ENCODE data around the gene TSR3. TPM values are rescaled to one million over a fixed set of nuclear protein-coding genes. Genes with fewer than 3 reads are reported as not detected.
"Not testable (repeated sequence)": the region's sequence is repeated elsewhere in the genome, so short reads cannot be mapped to it uniquely, and the experiment has no call there.

TSR3 gene
- polyA plus RNA-seq, 3 donors = 23.2 to 73.1 (median 48.2) TPM

DNA sequence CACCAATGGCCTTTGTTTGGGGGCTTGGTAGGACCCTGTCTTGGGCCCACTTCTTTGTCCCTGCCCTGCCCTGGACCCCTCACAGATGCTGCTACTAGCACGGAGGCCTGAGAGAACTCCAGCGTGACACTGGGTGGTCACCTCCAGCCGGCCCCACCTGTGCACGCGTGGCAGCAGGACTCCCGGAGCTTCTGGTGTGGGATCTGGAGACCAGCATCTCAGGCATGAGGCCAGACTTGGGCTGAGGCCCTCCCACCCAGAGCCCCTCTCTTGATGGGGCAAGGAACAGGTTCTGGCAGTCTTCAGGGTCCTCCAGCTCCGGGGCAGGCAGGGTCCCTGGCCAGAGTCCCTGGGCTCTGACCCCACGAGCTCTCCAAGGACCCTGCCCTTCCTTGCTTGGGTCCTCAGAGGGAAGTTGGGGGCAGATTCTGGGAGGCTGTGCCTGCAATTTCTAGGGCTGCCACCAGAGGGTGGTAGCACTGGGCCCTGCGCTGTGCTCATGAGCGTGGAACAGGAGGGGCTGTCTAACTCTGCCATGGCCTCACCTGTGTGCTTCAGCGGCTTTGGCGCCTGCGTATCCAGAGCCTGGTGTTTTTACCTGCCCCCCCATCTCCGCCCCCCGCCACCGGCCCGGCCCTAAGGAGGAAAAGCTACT, 21.3 kb downstream of the TSR3 start:
- peak overlapping the region in 1 of 2 donors; percentile 48 for H3K4me3 Mint-ChIP-seq
- TF ChIP-seq, protein P1, sequence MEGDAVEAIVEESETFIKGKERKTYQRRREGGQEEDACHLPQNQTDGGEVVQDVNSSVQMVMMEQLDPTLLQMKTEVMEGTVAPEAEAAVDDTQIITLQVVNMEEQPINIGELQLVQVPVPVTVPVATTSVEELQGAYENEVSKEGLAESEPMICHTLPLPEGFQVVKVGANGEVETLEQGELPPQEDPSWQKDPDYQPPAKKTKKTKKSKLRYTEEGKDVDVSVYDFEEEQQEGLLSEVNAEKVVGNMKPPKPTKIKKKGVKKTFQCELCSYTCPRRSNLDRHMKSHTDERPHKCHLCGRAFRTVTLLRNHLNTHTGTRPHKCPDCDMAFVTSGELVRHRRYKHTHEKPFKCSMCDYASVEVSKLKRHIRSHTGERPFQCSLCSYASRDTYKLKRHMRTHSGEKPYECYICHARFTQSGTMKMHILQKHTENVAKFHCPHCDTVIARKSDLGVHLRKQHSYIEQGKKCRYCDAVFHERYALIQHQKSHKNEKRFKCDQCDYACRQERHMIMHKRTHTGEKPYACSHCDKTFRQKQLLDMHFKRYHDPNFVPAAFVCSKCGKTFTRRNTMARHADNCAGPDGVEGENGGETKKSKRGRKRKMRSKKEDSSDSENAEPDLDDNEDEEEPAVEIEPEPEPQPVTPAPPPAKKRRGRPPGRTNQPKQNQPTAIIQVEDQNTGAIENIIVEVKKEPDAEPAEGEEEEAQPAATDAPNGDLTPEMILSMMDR (IDR thresholded peaks at IDR 0.05) = peak; percentile 53
- Histone ChIP-seq H3K27me3 (ENCODE audit: control insufficient read depth in 2 of 2, insufficient read depth in 2 of 2, low read length in 2 of 2) (peaks cover 38 to 42% of the 10 kb centered on the region in 2 donors), H3K4me1 (ENCODE audit: control insufficient read depth in 1 of 2, insufficient read depth in 2 of 2, low read length in 2 of 2) (peaks cover 13 to 32% of the 10 kb centered on the region in 2 donors), H3K4me3 (replicated peaks in 1 of 3; ENCODE audit: low read depth in 2 of 3, low read length in 3 of 3) (no peak overlapping the region), H3K9ac (ENCODE audit: insufficient read depth, low read length, poor library complexity, severe bottlenecking) (no peak overlapping the region), H3K79me2 (ENCODE audit: insufficient read depth, low read length) (no peaks in the 10 kb centered on the region), H3K9me3 (replicated peaks in 1 of 2; ENCODE audit: control insufficient read depth in 1 of 2, insufficient read depth in 1 of 2, low read length in 2 of 2) (peaks cover 5 to 11% of the 10 kb centered on the region in 2 donors), H3K27ac (ENCODE audit: low read depth in 1 of 2, low read length in 2 of 2) (no peak overlapping the region), H2AFZ (ENCODE audit: insufficient read depth, low read depth, low read length, poor library complexity, severe bottlenecking) (no peak overlapping the region), H3K4me2 (replicated peaks; ENCODE audit: extremely low read depth, low read length, poor library complexity, severe bottlenecking) (no peak overlapping the region), H4K20me1 (ENCODE audit: insufficient read depth, low read length) (peaks cover 17% of the 10 kb centered on the region), H3K36me3 (replicated peaks in 1 of 2; ENCODE audit: control insufficient read depth in 1 of 2, insufficient read depth in 2 of 2, low read length in 2 of 2) (peaks cover 0 to 6% of the 10 kb centered on the region in 2 donors)
- peaks cover 17% of the 10 kb centered on the region for H3K4me1 Mint-ChIP-seq
- H3K36me3 Mint-ChIP-seq = peaks cover 3 to 5% of the 10 kb centered on the region in 2 donors
- DNase-seq = no peak
- H3K27ac Mint-ChIP-seq = no peak overlapping the region
- H3K27me3 Mint-ChIP-seq (ENCODE audit: low read depth in 3 of 3) = peaks cover 36 to 49% (median 42%) of the 10 kb centered on the region in 3 donors
- 80% methylated on average over 13 of the region's 17 CpGs for WGBS (ENCODE audit: insufficient coverage)
- H3K9me3 Mint-ChIP-seq = peaks cover 0 to 32% (median 11%) of the 10 kb centered on the region in 7 donors
- intact Hi-C loops (cut with micrococcal nuclease) = no loop called here

DNA sequence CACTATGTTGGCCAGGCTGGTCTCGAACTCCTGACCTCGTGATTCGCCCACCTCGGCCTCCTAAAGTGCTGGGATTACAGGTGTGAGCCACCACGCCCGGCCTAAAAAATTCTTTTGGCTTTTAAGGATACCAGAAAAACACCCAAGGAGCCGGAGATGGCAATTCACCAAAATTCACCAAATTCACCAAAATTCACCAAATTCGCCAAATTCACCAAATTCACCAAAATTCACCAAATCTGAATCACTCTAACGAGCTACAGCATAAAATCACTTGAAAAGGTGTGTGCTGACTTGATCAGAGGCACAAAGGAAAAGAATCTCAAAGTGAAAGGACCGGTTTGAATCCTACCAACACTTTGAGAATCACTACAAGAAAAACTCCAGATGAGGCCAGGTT, 22.7 kb downstream of the TSR3 start:
- H3K36me3 ChIP-seq (replicated peaks in 1 of 2; ENCODE audit: control insufficient read depth in 1 of 2, insufficient read depth in 2 of 2, low read length in 2 of 2) = peaks cover 10 to 20% of the 10 kb centered on the region in 2 donors
- H3K4me1 Mint-ChIP-seq = peaks cover 16% of the 10 kb centered on the region

DNA sequence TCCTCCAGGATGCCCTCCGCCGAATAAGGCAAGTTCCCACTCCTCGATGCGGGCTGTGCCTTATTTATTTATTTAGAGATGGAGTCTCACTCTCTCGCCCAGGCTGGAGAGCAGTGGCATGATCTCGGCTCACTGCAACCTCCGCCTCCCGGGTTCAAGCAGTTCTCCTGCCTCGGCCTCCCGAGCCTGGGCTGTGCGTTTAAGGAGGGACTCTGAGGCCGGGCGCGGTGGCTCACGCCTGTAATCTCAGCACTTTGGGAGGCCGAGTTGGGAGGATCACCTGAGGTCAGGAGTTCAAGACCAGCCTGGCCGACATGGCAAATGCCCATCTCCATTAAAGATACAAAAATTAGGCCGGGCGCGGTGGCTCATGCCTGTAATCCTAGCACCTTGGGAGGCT, 23.5 kb downstream of the TSR3 start:
- H3K27ac ChIP-seq (ENCODE audit: low read depth in 1 of 2, low read length in 2 of 2); DNase-seq; H3K79me2 ChIP-seq (ENCODE audit: insufficient read depth, low read length); H3K4me2 ChIP-seq (replicated peaks; ENCODE audit: extremely low read depth, low read length, poor library complexity, severe bottlenecking); intact Hi-C loops (cut with micrococcal nuclease); H2AFZ ChIP-seq (ENCODE audit: insufficient read depth, low read depth, low read length, poor library complexity, severe bottlenecking); H3K4me3 ChIP-seq (replicated peaks in 1 of 3; ENCODE audit: low read depth in 2 of 3, low read length in 3 of 3); H3K9ac ChIP-seq (ENCODE audit: insufficient read depth, low read length, poor library complexity, severe bottlenecking); H3K4me3 Mint-ChIP-seq; H3K9me3 ChIP-seq (replicated peaks in 1 of 2; ENCODE audit: control insufficient read depth in 1 of 2, insufficient read depth in 1 of 2, low read length in 2 of 2): not testable (repeated sequence)
- Histone ChIP-seq H3K27me3 (ENCODE audit: control insufficient read depth in 2 of 2, insufficient read depth in 2 of 2, low read length in 2 of 2) (peaks cover 20 to 24% of the 10 kb centered on the region in 2 donors), H4K20me1 (ENCODE audit: insufficient read depth, low read length) (peaks cover 39% of the 10 kb centered on the region), H3K4me1 (ENCODE audit: control insufficient read depth in 1 of 2, insufficient read depth in 2 of 2, low read length in 2 of 2) (peaks cover 12 to 19% of the 10 kb centered on the region in 2 donors), H3K36me3 (replicated peaks in 1 of 2; ENCODE audit: control insufficient read depth in 1 of 2, insufficient read depth in 2 of 2, low read length in 2 of 2) (peaks cover 19 to 28% of the 10 kb centered on the region in 2 donors)
- Mint-ChIP-seq H3K27ac (peak overlapping the region in 1 of 7 donors; percentile 37), H3K9me3 (peaks cover 0 to 28% (median 11%) of the 10 kb centered on the region in 7 donors), H3K36me3 (peaks cover 22 to 26% of the 10 kb centered on the region in 2 donors), H3K4me1 (peaks cover 16% of the 10 kb centered on the region), H3K27me3 (ENCODE audit: low read depth in 3 of 3) (peaks cover 22 to 32% (median 27%) of the 10 kb centered on the region in 3 donors)
- 97% methylated on average over 15 of the region's 20 CpGs for WGBS (ENCODE audit: insufficient coverage)

More for the DNA sequence above, 22.7 kb downstream of the TSR3 start:
- Mint-ChIP-seq H3K36me3 (peaks cover 16 to 18% of the 10 kb centered on the region in 2 donors), H3K27me3 (ENCODE audit: low read depth in 3 of 3) (peaks cover 22 to 35% (median 28%) of the 10 kb centered on the region in 3 donors), H3K9me3 (peaks cover 0 to 28% (median 11%) of the 10 kb centered on the region in 7 donors)
- WGBS (ENCODE audit: insufficient coverage) = 93% methylated on average over 6 of the region's 10 CpGs
- peaks cover 13 to 27% of the 10 kb centered on the region in 2 donors for H3K4me1 ChIP-seq (ENCODE audit: control insufficient read depth in 1 of 2, insufficient read depth in 2 of 2, low read length in 2 of 2)
- H2AFZ ChIP-seq (ENCODE audit: insufficient read depth, low read depth, low read length, poor library complexity, severe bottlenecking); H3K4me2 ChIP-seq (replicated peaks; ENCODE audit: extremely low read depth, low read length, poor library complexity, severe bottlenecking); H3K9ac ChIP-seq (ENCODE audit: insufficient read depth, low read length, poor library complexity, severe bottlenecking); H3K9me3 ChIP-seq (replicated peaks in 1 of 2; ENCODE audit: control insufficient read depth in 1 of 2, insufficient read depth in 1 of 2, low read length in 2 of 2); H3K27ac ChIP-seq (ENCODE audit: low read depth in 1 of 2, low read length in 2 of 2); H3K4me3 Mint-ChIP-seq; H3K79me2 ChIP-seq (ENCODE audit: insufficient read depth, low read length); H3K4me3 ChIP-seq (replicated peaks in 1 of 3; ENCODE audit: low read depth in 2 of 3, low read length in 3 of 3); H3K27ac Mint-ChIP-seq; intact Hi-C loops (cut with micrococcal nuclease); DNase-seq: not testable (repeated sequence)
- H3K27me3 ChIP-seq (ENCODE audit: control insufficient read depth in 2 of 2, insufficient read depth in 2 of 2, low read length in 2 of 2) = peaks cover 25 to 28% of the 10 kb centered on the region in 2 donors
- H4K20me1 ChIP-seq (ENCODE audit: insufficient read depth, low read length) = peaks cover 31% of the 10 kb centered on the region

All from CD14-positive monocyte (primary cell).